Activated T-helper 17 cell treated with anti-CD3 and anti-CD28 coated beads, Interleukin-2, amount 50 U/mL, for 72 hours (primary cell): Measurements from ENCODE around the gene ZSCAN16. TPM values are rescaled to one million over a fixed set of nuclear protein-coding genes. Genes with fewer than 3 reads are reported as not detected.
"Not testable (repeated sequence)": the region's sequence is repeated elsewhere in the genome, so short reads cannot be mapped to it uniquely, and the experiment has no call there.

Source experiments
- ATAC-seq: fragments of 150-1000 bp; cut with Tn5 transposase; replicated peaks from 2 replicates; pipeline ENCODE4 v1.10.0; 2021; ENCODE audit warnings: mild to moderate bottlenecking, moderate library complexity
- H3K27ac Mint-ChIP-seq: one replicate; pipeline ENCODE4 v1.8.0; 2022; ENCODE audit warnings: mixed read lengths
- H3K27me3 Mint-ChIP-seq: one replicate; pipeline ENCODE4 v1.8.0; 2022; ENCODE audit warnings: mixed read lengths
- H3K36me3 Mint-ChIP-seq: one replicate; pipeline ENCODE4 v1.8.0; 2022; ENCODE audit warnings: low read depth, mild to moderate bottlenecking, mixed read lengths
- H3K4me1 Mint-ChIP-seq: one replicate; pipeline ENCODE4 v1.8.0; 2022; ENCODE audit warnings: mixed read lengths
- H3K4me3 Mint-ChIP-seq: one replicate; pipeline ENCODE4 v1.8.0; 2022; ENCODE audit warnings: mild to moderate bottlenecking, mixed read lengths
- H3K9me3 Mint-ChIP-seq: one replicate; pipeline ENCODE4 v1.8.0; 2022; ENCODE audit warnings: mixed read lengths
- total RNA-seq, 2 donors: library from RNA; stranded (reverse); gene quantifications; one replicate each; pipeline ENCODE4 v1.2.3, GENCODE V29; 2022

ZSCAN16 gene
- total RNA-seq, 2 donors from 2014 or later, result 2.0 to 3.0 TPM

DNA sequence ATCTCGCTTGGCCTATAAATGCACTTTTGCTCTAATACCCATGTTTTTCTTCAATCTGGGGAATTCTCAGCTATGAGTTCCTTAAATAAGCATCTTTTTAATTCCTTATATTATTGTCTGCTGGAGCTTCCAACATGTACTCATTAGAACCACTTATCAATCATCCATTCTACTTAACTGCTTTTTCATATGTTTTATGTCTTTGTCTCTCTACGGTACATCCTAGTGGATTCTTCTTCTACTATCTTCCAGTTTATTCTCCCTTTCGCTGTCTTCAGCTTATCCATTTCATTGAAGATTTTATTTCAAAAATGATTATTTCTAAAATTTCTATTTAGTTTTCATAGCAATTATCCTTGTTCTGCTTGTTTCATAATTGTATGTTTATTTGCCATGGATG lies 12.4 kb upstream of the ZSCAN16 start:
- ATAC-seq, result no peak
- no peaks in the 10 kb centered on the region for H3K4me1 Mint-ChIP-seq
- H3K27ac Mint-ChIP-seq, result no peak overlapping the region
- no peaks in the 10 kb centered on the region for H3K9me3 Mint-ChIP-seq
- no peak overlapping the region for H3K4me3 Mint-ChIP-seq
- peaks cover 30% of the 10 kb centered on the region for H3K36me3 Mint-ChIP-seq
- H3K27me3 Mint-ChIP-seq, result peaks cover 4% of the 10 kb centered on the region

DNA sequence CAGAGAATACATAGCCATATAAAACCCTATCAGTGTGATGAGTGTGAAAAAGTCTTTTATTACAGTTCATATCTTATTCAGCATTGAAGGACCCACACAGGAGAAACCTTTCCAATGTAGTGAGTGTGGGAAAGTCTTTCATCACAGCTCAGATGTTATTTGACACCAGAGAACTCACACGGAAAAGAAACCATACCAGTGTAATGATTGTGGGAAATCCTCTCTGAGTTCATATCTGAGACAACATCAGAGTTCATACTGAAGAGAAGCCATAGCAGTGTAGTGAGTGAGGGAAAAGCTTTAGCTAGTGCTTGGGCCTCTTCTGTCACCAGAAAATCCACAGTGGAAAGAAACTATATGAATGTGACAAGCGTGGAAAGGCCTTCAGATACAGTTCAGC lies 8.6 kb upstream of the ZSCAN16 start:
- no peak overlapping the region for H3K27ac Mint-ChIP-seq
- H3K9me3 Mint-ChIP-seq, result no peaks in the 10 kb centered on the region
- H3K4me1 Mint-ChIP-seq, result no peaks in the 10 kb centered on the region
- no peak overlapping the region for H3K4me3 Mint-ChIP-seq
- no peaks in the 10 kb centered on the region for H3K27me3 Mint-ChIP-seq
- no peak for ATAC-seq
- H3K36me3 Mint-ChIP-seq, result peaks cover 69% of the 10 kb centered on the region

- no peak overlapping the region for H3K4me3 Mint-ChIP-seq
- H3K4me1 Mint-ChIP-seq, result no peaks in the 10 kb centered on the region
- no peaks in the 10 kb centered on the region for H3K9me3 Mint-ChIP-seq
- H3K36me3 Mint-ChIP-seq, result peaks cover 86% of the 10 kb centered on the region
- H3K27me3 Mint-ChIP-seq, result no peaks in the 10 kb centered on the region
- ATAC-seq, result no peak
- no peak overlapping the region for H3K27ac Mint-ChIP-seq
These were observed 6.9 kb upstream of the ZSCAN16 start for GRCh38 chr6:28117386-28118050.

DNA sequence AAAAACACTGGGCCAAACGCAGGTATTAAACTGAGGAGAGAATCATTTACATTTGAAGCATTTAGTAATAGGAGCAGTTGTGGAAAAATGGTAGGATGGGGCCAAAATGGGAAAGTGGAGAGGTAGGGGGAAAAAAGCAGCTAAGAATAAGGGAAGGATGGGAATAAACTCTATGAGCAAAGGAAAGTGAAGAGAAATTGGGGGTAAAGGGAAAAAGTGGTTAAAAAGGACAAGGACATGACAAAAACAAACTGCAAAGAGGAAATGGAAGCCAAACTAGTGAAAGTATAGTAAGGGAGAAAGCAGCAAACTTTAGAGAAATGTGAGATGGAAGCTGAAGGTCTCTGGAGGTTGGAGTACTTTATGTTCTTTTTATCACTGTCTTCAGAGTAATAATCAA lies 6.2 kb upstream of the ZSCAN16 start:
- Mint-ChIP-seq H3K27ac (no peak overlapping the region), H3K9me3 (no peaks in the 10 kb centered on the region), H3K4me3 (no peak overlapping the region), H3K36me3 (peaks cover 93% of the 10 kb centered on the region), H3K4me1 (peaks cover 3% of the 10 kb centered on the region), H3K27me3 (no peaks in the 10 kb centered on the region)
- ATAC-seq, result no peak

DNA sequence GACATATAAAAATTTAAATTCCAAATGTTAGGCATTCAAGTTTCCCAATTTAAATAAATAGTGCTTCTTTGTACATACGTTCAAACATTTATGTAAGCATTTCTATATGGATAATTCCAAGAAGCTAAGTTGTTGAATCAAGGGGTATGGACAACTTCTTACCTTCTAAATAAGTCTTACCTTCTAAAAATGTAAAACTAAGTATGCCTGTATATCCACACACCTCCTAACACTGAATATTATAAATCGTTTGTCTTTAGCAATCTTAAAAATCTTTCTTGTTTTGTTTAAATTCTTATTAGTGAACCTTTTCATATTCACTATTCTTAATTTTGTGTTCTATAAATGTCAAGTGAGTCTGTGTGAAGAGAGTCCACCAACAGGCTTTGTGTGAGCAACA lies 2.5 kb upstream of the ZSCAN16 start:
- no peak overlapping the region for H3K27ac Mint-ChIP-seq
- H3K4me3 Mint-ChIP-seq, result no peak overlapping the region
- H3K9me3 Mint-ChIP-seq, result no peaks in the 10 kb centered on the region
- peaks cover 25% of the 10 kb centered on the region for H3K4me1 Mint-ChIP-seq
- peaks cover 86% of the 10 kb centered on the region for H3K36me3 Mint-ChIP-seq
- no peak for ATAC-seq
- no peaks in the 10 kb centered on the region for H3K27me3 Mint-ChIP-seq

DNA sequence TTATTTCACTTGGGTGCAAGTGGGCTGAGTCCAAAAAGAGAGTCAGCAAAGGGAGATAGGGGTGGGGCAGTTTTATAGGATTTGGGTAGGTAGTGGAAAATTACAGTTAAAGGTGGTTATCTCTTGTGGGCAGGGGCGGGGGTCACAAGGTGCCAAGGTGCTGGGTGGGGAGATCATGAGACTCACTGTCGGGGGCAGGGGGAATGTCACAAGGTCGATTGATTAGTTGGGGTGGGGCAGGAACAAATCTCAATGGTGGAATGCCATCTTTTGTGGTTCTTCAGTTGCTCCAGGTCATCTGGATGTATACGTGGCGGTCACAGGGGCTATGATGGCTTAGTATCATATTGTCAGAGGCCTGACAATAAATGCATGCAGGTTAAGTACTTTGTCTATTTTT lies 2.1 kb upstream of the ZSCAN16 start:
- not testable (repeated sequence) for H3K27ac Mint-ChIP-seq, H3K27me3 Mint-ChIP-seq, H3K9me3 Mint-ChIP-seq, H3K4me3 Mint-ChIP-seq, ATAC-seq
- H3K4me1 Mint-ChIP-seq, result peaks cover 28% of the 10 kb centered on the region
- H3K36me3 Mint-ChIP-seq, result peaks cover 86% of the 10 kb centered on the region

DNA sequence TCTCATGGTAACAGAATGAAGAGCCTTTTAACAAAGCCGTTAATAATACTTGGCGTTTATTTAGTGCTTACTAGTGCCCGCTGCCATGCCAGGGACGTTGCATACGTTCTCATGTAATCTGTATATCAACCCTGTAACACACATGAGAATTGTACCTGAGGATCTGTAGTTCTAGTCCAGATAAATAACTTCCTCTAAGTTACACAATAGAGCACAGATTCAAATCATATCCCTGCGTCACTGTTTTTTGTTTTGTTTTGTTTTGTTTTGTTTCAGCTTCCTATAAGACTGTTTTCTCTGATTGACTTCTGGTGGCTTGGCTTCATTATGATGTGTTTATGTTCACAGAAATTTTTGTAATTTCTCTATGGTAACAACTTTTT lies 553 bp downstream of the ZSCAN16 start:
- ATAC-seq, result peak; percentile 41
- H3K36me3 Mint-ChIP-seq, result peaks cover 86% of the 10 kb centered on the region

GRCh38 chr6:28125401-28125800 lies 992 bp downstream of the ZSCAN16 start:
- Mint-ChIP-seq H3K9me3 (no peaks in the 10 kb centered on the region), H3K27ac (peak overlapping the region; percentile 90), H3K27me3 (no peaks in the 10 kb centered on the region), H3K4me3 (peak overlapping the region; percentile 91), H3K36me3 (peaks cover 86% of the 10 kb centered on the region), H3K4me1 (peaks cover 40% of the 10 kb centered on the region)
- ATAC-seq, result peak; percentile 16

More for the DNA sequence above, 553 bp downstream of the ZSCAN16 start:
- peak overlapping the region; percentile 90 for H3K27ac Mint-ChIP-seq
- H3K4me1 Mint-ChIP-seq, result peaks cover 40% of the 10 kb centered on the region
- no peaks in the 10 kb centered on the region for H3K9me3 Mint-ChIP-seq
- no peaks in the 10 kb centered on the region for H3K27me3 Mint-ChIP-seq
- peak overlapping the region; percentile 91 for H3K4me3 Mint-ChIP-seq

DNA sequence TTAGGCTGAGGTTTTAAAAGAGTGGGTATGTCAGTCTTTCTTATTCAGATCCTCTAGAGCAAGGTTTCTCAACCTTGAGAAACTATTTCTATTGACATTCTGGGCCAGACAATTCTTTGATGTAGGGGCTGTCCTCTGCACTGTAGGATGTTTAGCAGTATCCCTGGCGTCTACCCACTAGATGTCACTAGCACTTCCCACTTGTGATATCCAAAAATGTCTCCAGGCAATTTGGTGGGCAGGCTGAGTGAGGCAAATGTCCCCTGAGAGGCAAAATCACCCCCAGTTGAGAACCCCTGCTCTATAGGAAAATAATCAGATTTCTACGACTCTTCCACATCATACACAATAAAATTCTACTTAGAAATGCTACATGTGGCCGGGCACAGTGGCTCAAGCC lies 9.6 kb downstream of the ZSCAN16 start:
- Mint-ChIP-seq H3K9me3 (no peaks in the 10 kb centered on the region), H3K4me3 (peak overlapping the region; percentile 54), H3K27me3 (no peaks in the 10 kb centered on the region), H3K27ac (peak overlapping the region; percentile 82), H3K36me3 (peaks cover 73% of the 10 kb centered on the region), H3K4me1 (peaks cover 43% of the 10 kb centered on the region)
- no peak for ATAC-seq

GRCh38 chr6:28134716-28135115 lies 10.3 kb downstream of the ZSCAN16 start:
- Mint-ChIP-seq H3K4me1 (peaks cover 36% of the 10 kb centered on the region), H3K9me3 (no peaks in the 10 kb centered on the region), H3K36me3 (peaks cover 66% of the 10 kb centered on the region), H3K27ac (no peak overlapping the region), H3K4me3 (peak overlapping the region; percentile 54), H3K27me3 (no peaks in the 10 kb centered on the region)
- ATAC-seq, result no peak

- peaks cover 39% of the 10 kb centered on the region for H3K4me1 Mint-ChIP-seq
- no peak for ATAC-seq
- H3K27me3 Mint-ChIP-seq, result no peaks in the 10 kb centered on the region
- peak overlapping the region; percentile 82 for H3K27ac Mint-ChIP-seq
- H3K4me3 Mint-ChIP-seq, result peak overlapping the region; percentile 79
- H3K36me3 Mint-ChIP-seq, result peaks cover 59% of the 10 kb centered on the region
- no peaks in the 10 kb centered on the region for H3K9me3 Mint-ChIP-seq
These were observed 11.0 kb downstream of the ZSCAN16 start for GRCh38 chr6:28135393-28135792.

DNA sequence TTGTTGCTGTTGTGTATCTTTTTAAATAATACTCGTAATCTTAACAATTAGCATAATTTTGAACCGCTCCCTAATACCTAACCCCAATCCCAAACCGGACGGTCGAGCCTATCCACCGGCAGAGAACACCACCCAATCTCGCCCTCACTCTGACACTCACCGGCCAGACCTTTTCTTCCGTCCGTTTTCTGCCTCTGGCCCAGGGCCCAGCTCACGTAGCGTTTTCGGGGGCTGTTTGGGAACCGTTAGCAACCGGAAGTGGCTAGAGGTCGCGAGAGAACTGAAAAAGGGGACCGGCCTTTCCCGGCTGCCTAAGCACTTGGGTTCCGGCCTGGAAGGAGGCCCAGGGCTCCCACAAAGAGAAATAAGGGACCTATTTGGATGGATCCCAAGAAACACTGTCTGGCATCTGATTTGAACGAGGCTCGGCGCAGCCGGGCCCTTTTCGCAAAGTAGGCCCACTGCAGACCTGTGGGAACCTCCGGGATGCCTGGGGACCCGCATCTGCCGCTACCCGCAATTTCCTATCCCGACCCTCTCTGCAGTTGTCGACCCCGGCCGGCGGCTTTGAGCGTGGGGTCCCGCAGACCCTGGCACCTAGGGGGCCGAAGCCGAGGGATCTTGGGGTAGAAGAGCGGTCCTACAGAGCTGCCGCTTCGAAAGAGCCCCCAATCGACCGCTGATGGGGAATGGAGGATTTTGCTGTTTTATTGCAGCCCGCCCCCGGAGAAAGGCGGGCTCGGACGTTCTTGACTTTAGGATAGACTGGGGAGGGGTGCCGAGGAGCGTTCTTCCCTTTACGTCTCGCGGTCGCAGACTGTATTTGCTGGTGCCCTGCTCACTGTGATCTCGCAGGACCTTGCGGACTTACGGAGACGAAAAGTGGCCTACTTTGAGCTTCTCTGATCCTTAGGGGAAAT lies 12.4 kb downstream of the ZSCAN16 start:
- Mint-ChIP-seq H3K27me3 (no peaks in the 10 kb centered on the region), H3K4me1 (peaks cover 42% of the 10 kb centered on the region), H3K27ac (peak overlapping the region; percentile 82), H3K4me3 (peak overlapping the region; percentile 79), H3K9me3 (no peaks in the 10 kb centered on the region), H3K36me3 (peaks cover 45% of the 10 kb centered on the region)
- peak; percentile 46 for ATAC-seq

DNA sequence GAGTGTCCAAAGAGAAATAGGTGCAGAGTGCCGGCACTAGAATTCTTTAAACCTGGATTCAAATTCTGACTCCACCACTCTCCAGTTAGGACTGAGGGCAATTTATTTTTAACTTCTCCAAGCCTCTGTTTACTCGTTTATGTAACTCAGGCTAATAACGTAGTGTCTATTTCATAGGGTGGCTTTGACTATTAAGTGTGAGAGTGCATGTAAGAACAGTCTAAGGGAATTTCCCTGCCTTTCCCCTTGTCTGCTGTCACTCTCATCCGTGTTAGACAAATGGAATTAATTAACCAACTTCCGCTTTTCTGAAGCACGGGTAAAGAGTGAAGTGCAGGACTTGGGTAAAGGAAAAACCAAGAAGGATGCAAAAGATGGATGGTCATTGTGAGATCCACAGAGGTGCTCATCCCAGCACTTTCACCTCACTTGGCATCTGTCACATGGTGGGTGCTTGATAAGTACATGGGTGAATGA lies 13.1 kb downstream of the ZSCAN16 start:
- Mint-ChIP-seq H3K27me3 (no peaks in the 10 kb centered on the region), H3K27ac (peak overlapping the region; percentile 82), H3K4me3 (peak overlapping the region; percentile 79), H3K9me3 (no peaks in the 10 kb centered on the region), H3K36me3 (peaks cover 48% of the 10 kb centered on the region), H3K4me1 (peaks cover 42% of the 10 kb centered on the region)
- ATAC-seq, result peak; percentile 75

DNA sequence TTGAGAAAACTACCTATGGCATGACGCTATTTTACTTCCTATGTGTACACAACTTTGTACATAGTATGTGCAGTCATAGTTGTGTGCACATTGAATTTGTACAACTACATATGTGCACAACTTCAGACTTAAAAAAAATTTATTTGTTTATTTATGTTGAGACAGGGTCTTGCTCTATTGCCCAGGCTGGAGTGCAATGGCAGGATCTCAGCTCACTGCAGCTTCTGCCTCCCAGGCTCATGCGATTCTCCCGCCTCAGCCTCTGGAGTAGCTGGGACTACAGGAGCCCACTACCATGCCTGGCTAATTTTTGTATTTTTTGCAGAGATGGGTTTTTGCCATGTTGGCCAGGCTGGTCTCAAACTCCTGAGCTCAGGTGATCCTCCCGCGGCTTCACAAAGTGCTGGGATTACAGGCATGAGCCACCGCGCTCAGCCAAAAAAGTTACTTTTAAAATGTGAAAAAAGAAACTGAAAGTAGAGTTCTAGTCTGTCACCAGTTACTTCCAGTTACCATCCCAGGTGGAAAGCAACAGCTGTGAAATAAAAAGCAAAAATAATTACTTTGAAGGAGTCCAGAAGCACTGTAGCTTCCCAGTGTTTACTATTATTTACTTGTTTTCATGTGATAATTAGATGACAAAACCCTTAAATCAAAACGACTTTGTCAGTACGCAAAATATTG lies 15.6 kb downstream of the ZSCAN16 start:
- H3K4me3 Mint-ChIP-seq, result peak overlapping the region; percentile 96
- H3K36me3 Mint-ChIP-seq, result peaks cover 46% of the 10 kb centered on the region
- H3K27me3 Mint-ChIP-seq, result no peaks in the 10 kb centered on the region
- H3K4me1 Mint-ChIP-seq, result peaks cover 30% of the 10 kb centered on the region
- no peak for ATAC-seq
- H3K27ac Mint-ChIP-seq, result peak overlapping the region; percentile 93
- H3K9me3 Mint-ChIP-seq, result no peaks in the 10 kb centered on the region
